ENCODE data around the gene RABL3.

DNA sequence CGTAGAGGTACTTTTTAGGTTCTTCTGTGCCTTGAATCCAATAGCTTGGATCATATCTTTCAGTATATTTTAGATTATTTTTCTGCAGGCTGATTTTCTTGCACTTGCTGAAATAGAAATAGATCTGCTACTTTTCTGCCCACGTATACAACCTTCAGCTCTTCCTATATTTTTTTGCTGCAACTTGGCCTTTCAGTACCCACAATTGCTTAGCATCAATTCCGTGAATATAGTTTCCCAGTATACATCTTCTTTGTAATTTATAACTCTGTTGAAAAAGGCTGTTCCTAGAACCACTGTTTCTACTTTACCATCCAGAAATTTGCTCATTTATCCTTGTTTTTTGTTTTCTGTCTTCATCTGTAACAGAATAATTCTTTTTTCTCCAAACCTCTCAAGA lies 36.5 kb upstream of the RABL3 start:
- TF ChIP-seq POLR2A (IDR thresholded peaks at IDR 0.05) (no peak), EP300 (IDR thresholded peaks at IDR 0.05) (no peak)
